Measurements from ENCODE around the gene SPDYE2B.
"Not testable (repeated sequence)": the region's sequence is repeated elsewhere in the genome, so short reads cannot be mapped to it uniquely, and the experiment has no call there.

DNA sequence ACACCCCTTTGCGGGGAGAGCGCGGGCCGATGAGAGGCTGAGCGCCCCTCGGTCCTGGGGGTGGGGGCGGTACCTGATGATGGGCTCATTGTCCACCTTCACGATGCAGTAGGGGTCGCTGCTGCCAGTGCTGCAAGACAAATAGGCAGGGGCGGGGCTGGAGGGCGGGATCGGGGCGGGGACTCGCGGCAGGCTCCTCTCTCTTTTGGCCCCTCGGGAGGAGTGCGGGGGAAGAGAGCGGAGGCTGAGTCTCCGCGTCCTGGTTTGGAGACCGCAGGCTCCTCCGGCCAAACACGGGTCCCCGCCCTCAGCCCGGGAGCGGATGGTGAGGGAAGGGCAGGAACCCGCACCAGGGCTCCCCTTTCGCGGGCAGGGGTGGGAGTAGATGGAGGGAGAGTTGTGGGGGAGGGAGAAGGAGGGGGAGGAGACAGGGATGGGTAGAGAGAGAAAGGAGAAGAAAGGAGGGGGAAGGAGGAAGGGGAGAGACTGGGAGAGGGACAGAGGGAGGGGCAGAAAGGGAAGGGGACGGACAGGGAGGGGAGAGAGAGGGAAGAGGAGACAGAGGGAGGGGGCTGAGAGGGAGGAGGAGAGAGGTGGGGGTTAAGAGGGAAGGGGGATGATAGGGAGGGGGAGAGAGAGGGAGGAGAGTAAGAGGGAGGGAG, 39.0 kb upstream of the SPDYE2B start:
- TF ChIP-seq, protein P1, sequence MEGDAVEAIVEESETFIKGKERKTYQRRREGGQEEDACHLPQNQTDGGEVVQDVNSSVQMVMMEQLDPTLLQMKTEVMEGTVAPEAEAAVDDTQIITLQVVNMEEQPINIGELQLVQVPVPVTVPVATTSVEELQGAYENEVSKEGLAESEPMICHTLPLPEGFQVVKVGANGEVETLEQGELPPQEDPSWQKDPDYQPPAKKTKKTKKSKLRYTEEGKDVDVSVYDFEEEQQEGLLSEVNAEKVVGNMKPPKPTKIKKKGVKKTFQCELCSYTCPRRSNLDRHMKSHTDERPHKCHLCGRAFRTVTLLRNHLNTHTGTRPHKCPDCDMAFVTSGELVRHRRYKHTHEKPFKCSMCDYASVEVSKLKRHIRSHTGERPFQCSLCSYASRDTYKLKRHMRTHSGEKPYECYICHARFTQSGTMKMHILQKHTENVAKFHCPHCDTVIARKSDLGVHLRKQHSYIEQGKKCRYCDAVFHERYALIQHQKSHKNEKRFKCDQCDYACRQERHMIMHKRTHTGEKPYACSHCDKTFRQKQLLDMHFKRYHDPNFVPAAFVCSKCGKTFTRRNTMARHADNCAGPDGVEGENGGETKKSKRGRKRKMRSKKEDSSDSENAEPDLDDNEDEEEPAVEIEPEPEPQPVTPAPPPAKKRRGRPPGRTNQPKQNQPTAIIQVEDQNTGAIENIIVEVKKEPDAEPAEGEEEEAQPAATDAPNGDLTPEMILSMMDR (optimal IDR thresholded peaks at IDR 0.05 in 1 of 3, IDR thresholded peaks at IDR 0.05 in 1 of 3, conservative IDR thresholded peaks at IDR 0.05 in 1 of 3; ENCODE audit: extremely low read depth in 1 of 3, insufficient read depth in 2 of 3, low read length in 3 of 3) = not testable (repeated sequence)
- not testable (repeated sequence) for TF ChIP-seq EZH2 (IDR thresholded peaks at IDR 0.05; ENCODE audit: low read length)

Data from keratinocyte (primary cell).